Sigmoid colon (tissue), 7 donors: ENCODE measurements around the gene TMEM132D. TPM values are rescaled to one million over a fixed set of nuclear protein-coding genes. Genes with fewer than 3 reads are reported as not detected.

Experiments
- DNase-seq: peaks from one replicate; pipeline ENCODE4 v3.0.0-alpha.2; 2019
- H3K27ac ChIP-seq, 4 donors: fragments of 200-600 bp; sonication (generic); one replicate each; pipeline ENCODE4 v1.5.1; 2016 to 2019; ENCODE audit warnings: mild to moderate bottlenecking in 1 of 4
- H3K27me3 ChIP-seq, 3 donors: fragments of 200-600 bp; sonication (generic); one replicate each; pipeline ENCODE4 v1.5.1; 2019; ENCODE audit warnings: mild to moderate bottlenecking in 1 of 3
- H3K36me3 ChIP-seq, 4 donors: fragments of 200-600 bp; sonication (generic); one replicate each; pipeline ENCODE4 v1.5.1; 2016 to 2019
- H3K4me1 ChIP-seq, 4 donors: fragments of 200-600 bp; sonication (generic); one replicate each; pipeline ENCODE4 v1.5.1; 2017 to 2019
- H3K4me3 ChIP-seq, 4 donors: fragments of 200-600 bp; sonication (generic); one replicate each; pipeline ENCODE4 v1.5.1; 2017 to 2019; ENCODE audit warnings: mild to moderate bottlenecking in 2 of 4, moderate library complexity in 1 of 4
- H3K9me3 ChIP-seq, 4 donors: fragments of 200-600 bp in 3 of 4; sonication (generic) in 3 of 4; one replicate each; pipeline versions ENCODE4 v1.5.1 to v1.6.1; 2013 to 2019
- CTCF ChIP-seq, 4 experiments: fragments of 450-650 bp in 3 of 4; fragments of 200-600 bp in 1 of 4; IDR thresholded peaks; one replicate each; pipeline ENCODE4 v1.5.1; 2016 to 2019; ENCODE audit warnings: antibody characterized with exemption in 4 of 4, mild to moderate bottlenecking in 3 of 4, moderate library complexity in 2 of 4
- EP300 ChIP-seq, 4 donors: sonication (generic); formaldehyde crosslinking; IDR thresholded peaks; one replicate each; pipeline ENCODE4 v1.6.1; 2017; ENCODE audit warnings: antibody characterized with exemption in 4 of 4
- POLR2A ChIP-seq, 2 donors: fragments of 450-650 bp; IDR thresholded peaks; one replicate each; pipeline ENCODE4 v1.6.1; 2016; ENCODE audit warnings: antibody characterized with exemption in 2 of 2, mild to moderate bottlenecking in 2 of 2, moderate library complexity in 2 of 2
- POLR2AphosphoS5 ChIP-seq, 4 donors: sonication (generic); formaldehyde crosslinking; IDR thresholded peaks; one replicate each; pipeline ENCODE4 v1.6.1; 2017; ENCODE audit warnings: antibody characterized with exemption in 4 of 4
- WGBS, 2 donors: extraction: QIAGEN DNeasy Blood & Tissue Kit; methylation state at CpG; one replicate each; pipeline ENCODE4 v1.1.7; 2013; 5-methylcytosine and 5-hydroxymethylcytosine counted together
- intact Hi-C: fragments of 100-400 bp; cut with DNase I; formaldehyde crosslinking; loops from one replicate; pipeline ENCODE4 v1.15.1; 2023
- polyA plus RNA-seq, 3 donors: library from polyadenylated mRNA; stranded (reverse); fragments of 200-250 nt; gene quantifications; one replicate each; pipeline ENCODE4 v1.2.3, GENCODE V29; 2013
- total RNA-seq, 4 donors: library from RNA; depleted of rRNA; stranded (reverse); fragments of >200 nt; gene quantifications; one replicate each; pipeline ENCODE4 v1.1.0, GENCODE V29; 2016
- donor health status: healthy with polysubstance abuse.
- donor health status: Bipolar disorder and iron deficiency.
- donor health status: healthy.

TMEM132D gene
- total and polyA plus RNA-seq, 7 donors = under 0.01 to 0.03 (median under 0.01) TPM; not detected in 3

GRCh38 chr12:129909051-129910020 lies 5.5 kb upstream of the TMEM132D start:
- intact Hi-C loops = no loop called here
- no peaks in the 10 kb centered on the region for H3K4me1 ChIP-seq
- WGBS, 2 donors = 84 to 87% methylated on average over 22 of the region's 22 CpGs
- peaks cover 5 to 6% (median 5%) of the 10 kb centered on the region in 3 donors for H3K27me3 ChIP-seq
- no peak for DNase-seq
- H3K36me3 ChIP-seq = no peaks in the 10 kb centered on the region
- H3K9me3 ChIP-seq = no peaks in the 10 kb centered on the region
- TF ChIP-seq POLR2A (IDR thresholded peaks at IDR 0.05) (no peak), EP300 (IDR thresholded peaks at IDR 0.05) (no peak), CTCF (IDR thresholded peaks at IDR 0.05) (no peak)
- no peak overlapping the region for H3K4me3 ChIP-seq
- no peak overlapping the region for H3K27ac ChIP-seq

GRCh38 chr12:129903092-129903945 lies 506 bp downstream of the TMEM132D start:
- TF ChIP-seq EP300 (IDR thresholded peaks at IDR 0.05) (no peak), POLR2A (IDR thresholded peaks at IDR 0.05) (no peak), CTCF (IDR thresholded peaks at IDR 0.05) (no peak), POLR2AphosphoS5 (IDR thresholded peaks at IDR 0.05) (no peak)
- no peak for DNase-seq
- intact Hi-C loops = no loop called here
- H3K4me3 ChIP-seq = no peak overlapping the region
- H3K4me1 ChIP-seq = no peaks in the 10 kb centered on the region
- H3K27me3 ChIP-seq = peaks cover 6 to 32% (median 27%) of the 10 kb centered on the region in 3 donors
- H3K9me3 ChIP-seq = no peaks in the 10 kb centered on the region
- no peaks in the 10 kb centered on the region for H3K36me3 ChIP-seq
- 4 to 16% methylated on average over 93 of the region's 93 CpGs for WGBS, 2 donors
- no peak overlapping the region for H3K27ac ChIP-seq

- no peaks in the 10 kb centered on the region for H3K4me1 ChIP-seq
- peaks cover 6 to 32% (median 27%) of the 10 kb centered on the region in 3 donors for H3K27me3 ChIP-seq
- H3K9me3 ChIP-seq = no peaks in the 10 kb centered on the region
- H3K36me3 ChIP-seq = no peaks in the 10 kb centered on the region
- intact Hi-C loops = no loop called here
- WGBS, 2 donors = 5 to 15% methylated on average over 19 of the region's 19 CpGs
- DNase-seq = no peak
- no peak for TF ChIP-seq POLR2A (IDR thresholded peaks at IDR 0.05)
- no peak for TF ChIP-seq EP300 (IDR thresholded peaks at IDR 0.05)
- no peak for TF ChIP-seq POLR2AphosphoS5 (IDR thresholded peaks at IDR 0.05)
- TF ChIP-seq CTCF (IDR thresholded peaks at IDR 0.05) = no peak
- no peak overlapping the region for H3K4me3 ChIP-seq
- no peak overlapping the region for H3K27ac ChIP-seq
Observed at GRCh38 chr12:129902371-129903091, 1.3 kb downstream of the TMEM132D start.

DNA sequence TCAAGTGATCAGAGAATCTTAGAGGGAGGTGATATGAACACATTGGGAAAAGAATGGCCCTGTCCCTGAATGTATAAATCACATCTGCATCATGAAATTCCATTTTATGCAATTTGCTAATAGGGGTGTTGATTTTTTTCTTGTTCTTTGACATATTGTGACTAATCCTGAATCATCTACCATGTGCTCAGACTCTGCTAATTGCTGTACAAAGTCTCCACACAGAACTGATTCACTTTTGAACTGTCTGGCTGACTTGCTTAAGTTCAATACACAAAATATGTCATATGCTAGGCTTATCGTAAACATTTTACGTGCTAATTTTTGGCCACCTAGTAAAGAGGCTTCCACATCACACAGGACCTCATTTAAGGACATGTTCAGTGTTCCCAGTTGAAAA lies 2.6 kb downstream of the TMEM132D start:
- no peak for DNase-seq
- Histone ChIP-seq H3K4me3 (no peak overlapping the region), H3K9me3 (no peaks in the 10 kb centered on the region), H3K36me3 (no peaks in the 10 kb centered on the region), H3K27ac (no peak overlapping the region), H3K27me3 (peaks cover 6 to 32% (median 27%) of the 10 kb centered on the region in 3 donors), H3K4me1 (no peaks in the 10 kb centered on the region)
- intact Hi-C loops = no loop called here
- TF ChIP-seq CTCF (IDR thresholded peaks at IDR 0.05) (no peak), EP300 (IDR thresholded peaks at IDR 0.05) (no peak), POLR2AphosphoS5 (IDR thresholded peaks at IDR 0.05) (no peak), POLR2A (IDR thresholded peaks at IDR 0.05) (no peak)
- WGBS, 2 donors = 73 to 78% methylated on average over 2 of the region's 2 CpGs
